DOHH2 (cell line): ENCODE measurements around the gene SULT2B1.

Experiments used
- H3F3A ChIP-seq: fragments of 200-600 bp; sonication (generic), shearing (Covaris generic); 2 replicates; pipeline ENCODE4 v1.6.0; 2016; ENCODE audit warnings: antibody characterized with exemption, mild to moderate bottlenecking; ENCODE audit not compliant: control insufficient read depth, insufficient read depth
- H3K27ac ChIP-seq: fragments of 200-600 bp; sonication (generic); 2 replicates; pipeline ENCODE4 v1.5.1; 2014; ENCODE audit warnings: low read depth, mild to moderate bottlenecking, low read length, moderate library complexity
- H3K27me3 ChIP-seq: fragments of 200-600 bp; sonication (generic); 2 replicates; pipeline ENCODE4 v1.6.1; 2014; ENCODE audit warnings: mild to moderate bottlenecking, low read length, mixed read lengths; ENCODE audit not compliant: control insufficient read depth
- H3K36me3 ChIP-seq: fragments of 200-600 bp; sonication (generic); 2 replicates; pipeline ENCODE4 v1.6.1; 2014; ENCODE audit warnings: mild to moderate bottlenecking, low read length, moderate library complexity, mixed read lengths; ENCODE audit not compliant: control insufficient read depth
- H3K4me1 ChIP-seq: fragments of 200-600 bp; sonication (generic); 2 replicates; pipeline ENCODE4 v1.6.1; 2014; ENCODE audit warnings: mild to moderate bottlenecking, low read length, mixed read lengths; ENCODE audit not compliant: control insufficient read depth
- H3K4me2 ChIP-seq: fragments of 200-600 bp; sonication (generic); 2 replicates; pipeline ENCODE4 v1.6.0; 2014; ENCODE audit warnings: mild to moderate bottlenecking, low read length, moderate library complexity
- H3K4me3 ChIP-seq: fragments of 200-600 bp; sonication (generic); 2 replicates; pipeline ENCODE4 v1.5.1; 2014; ENCODE audit warnings: mild to moderate bottlenecking, low read length, mixed read lengths
- H3K79me2 ChIP-seq: fragments of 200-600 bp; sonication (generic); 2 replicates; pipeline ENCODE4 v1.6.1; 2014; ENCODE audit warnings: mild to moderate bottlenecking, low read length, mixed read lengths; ENCODE audit not compliant: control insufficient read depth
- H3K9me2 ChIP-seq: fragments of 200-600 bp; sonication (generic); replicated peaks from 2 replicates; pipeline ENCODE4 v1.6.1; 2014; ENCODE audit warnings: mild to moderate bottlenecking, low read length, mixed read lengths; ENCODE audit not compliant: control insufficient read depth
- H3K9me3 ChIP-seq: fragments of 200-600 bp; sonication (generic); 2 replicates; pipeline ENCODE4 v1.6.1; 2014; ENCODE audit warnings: antibody characterized with exemption, low read length, mixed read lengths; ENCODE audit not compliant: control insufficient read depth, insufficient read depth
- H4K20me1 ChIP-seq: fragments of 200-600 bp; sonication (generic); 2 replicates; pipeline ENCODE4 v1.6.0; 2014; ENCODE audit warnings: low read depth, mild to moderate bottlenecking, antibody characterized with exemption, low read length, moderate library complexity; ENCODE audit not compliant: control insufficient read depth, insufficient read depth
- EZH2phosphoT487 ChIP-seq: fragments of 200-600 bp; sonication (generic); IDR thresholded peaks from 2 replicates; pipeline ENCODE4 v1.6.1; 2017; ENCODE audit warnings: borderline replicate concordance, mild to moderate bottlenecking, antibody characterized with exemption, low read length, moderate library complexity, mixed read lengths
- TF ChIP-seq, protein P1 (sequence below): fragments of 200-600 bp; sonication (generic); IDR thresholded peaks from one replicate; pipeline ENCODE4 v1.5.1; 2014; ENCODE audit warnings: antibody characterized with exemption, mild to moderate bottlenecking, low read depth, low read length; ENCODE audit not compliant: poor library complexity, severe bottlenecking

SULT2B1 gene

DNA sequence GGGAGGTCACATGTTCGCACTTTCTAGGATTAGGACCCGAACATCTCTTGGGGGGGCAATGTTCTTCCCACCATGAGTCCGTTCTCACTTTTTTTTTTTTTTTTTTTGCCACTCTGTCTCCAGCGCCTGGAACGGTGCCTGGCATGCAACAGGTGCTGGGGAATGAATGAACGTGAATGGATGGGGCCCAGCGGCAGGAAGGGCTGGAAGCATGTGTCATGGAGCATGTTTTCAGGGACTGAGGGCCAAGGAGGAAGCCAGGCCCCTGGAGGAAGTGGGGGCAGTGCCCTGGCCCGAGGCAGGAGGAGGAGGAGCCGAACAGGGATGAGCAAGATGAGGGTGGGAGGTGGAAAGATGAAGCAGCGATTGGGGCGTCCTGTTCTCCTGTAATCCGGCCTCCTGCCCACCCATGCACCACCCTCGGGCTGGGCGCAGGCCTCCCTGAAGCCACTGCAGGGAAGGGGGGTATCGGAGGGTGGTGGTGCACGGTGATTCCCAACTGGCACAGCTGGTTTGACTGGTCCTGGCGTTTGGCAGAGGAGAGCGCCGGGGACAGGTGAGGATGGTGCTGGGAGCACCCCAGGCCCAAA, 8.8 kb upstream of the SULT2B1 start:
- no peaks in the 10 kb centered on the region for H3K79me2 ChIP-seq
- no peak overlapping the region for H3K4me3 ChIP-seq
- TF ChIP-seq EZH2phosphoT487: no peak
- TF ChIP-seq, protein P1, sequence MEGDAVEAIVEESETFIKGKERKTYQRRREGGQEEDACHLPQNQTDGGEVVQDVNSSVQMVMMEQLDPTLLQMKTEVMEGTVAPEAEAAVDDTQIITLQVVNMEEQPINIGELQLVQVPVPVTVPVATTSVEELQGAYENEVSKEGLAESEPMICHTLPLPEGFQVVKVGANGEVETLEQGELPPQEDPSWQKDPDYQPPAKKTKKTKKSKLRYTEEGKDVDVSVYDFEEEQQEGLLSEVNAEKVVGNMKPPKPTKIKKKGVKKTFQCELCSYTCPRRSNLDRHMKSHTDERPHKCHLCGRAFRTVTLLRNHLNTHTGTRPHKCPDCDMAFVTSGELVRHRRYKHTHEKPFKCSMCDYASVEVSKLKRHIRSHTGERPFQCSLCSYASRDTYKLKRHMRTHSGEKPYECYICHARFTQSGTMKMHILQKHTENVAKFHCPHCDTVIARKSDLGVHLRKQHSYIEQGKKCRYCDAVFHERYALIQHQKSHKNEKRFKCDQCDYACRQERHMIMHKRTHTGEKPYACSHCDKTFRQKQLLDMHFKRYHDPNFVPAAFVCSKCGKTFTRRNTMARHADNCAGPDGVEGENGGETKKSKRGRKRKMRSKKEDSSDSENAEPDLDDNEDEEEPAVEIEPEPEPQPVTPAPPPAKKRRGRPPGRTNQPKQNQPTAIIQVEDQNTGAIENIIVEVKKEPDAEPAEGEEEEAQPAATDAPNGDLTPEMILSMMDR: no peak
- H3K9me3 ChIP-seq: no peaks in the 10 kb centered on the region
- no peak overlapping the region for H3K27ac ChIP-seq
- no peaks in the 10 kb centered on the region for H3K4me1 ChIP-seq
- no peaks in the 10 kb centered on the region for H3K9me2 ChIP-seq
- H4K20me1 ChIP-seq: no peaks in the 10 kb centered on the region
- H3K36me3 ChIP-seq: no peaks in the 10 kb centered on the region
- H3K4me2 ChIP-seq: no peak overlapping the region
- no peaks in the 10 kb centered on the region for H3F3A ChIP-seq
- no peaks in the 10 kb centered on the region for H3K27me3 ChIP-seq

DNA sequence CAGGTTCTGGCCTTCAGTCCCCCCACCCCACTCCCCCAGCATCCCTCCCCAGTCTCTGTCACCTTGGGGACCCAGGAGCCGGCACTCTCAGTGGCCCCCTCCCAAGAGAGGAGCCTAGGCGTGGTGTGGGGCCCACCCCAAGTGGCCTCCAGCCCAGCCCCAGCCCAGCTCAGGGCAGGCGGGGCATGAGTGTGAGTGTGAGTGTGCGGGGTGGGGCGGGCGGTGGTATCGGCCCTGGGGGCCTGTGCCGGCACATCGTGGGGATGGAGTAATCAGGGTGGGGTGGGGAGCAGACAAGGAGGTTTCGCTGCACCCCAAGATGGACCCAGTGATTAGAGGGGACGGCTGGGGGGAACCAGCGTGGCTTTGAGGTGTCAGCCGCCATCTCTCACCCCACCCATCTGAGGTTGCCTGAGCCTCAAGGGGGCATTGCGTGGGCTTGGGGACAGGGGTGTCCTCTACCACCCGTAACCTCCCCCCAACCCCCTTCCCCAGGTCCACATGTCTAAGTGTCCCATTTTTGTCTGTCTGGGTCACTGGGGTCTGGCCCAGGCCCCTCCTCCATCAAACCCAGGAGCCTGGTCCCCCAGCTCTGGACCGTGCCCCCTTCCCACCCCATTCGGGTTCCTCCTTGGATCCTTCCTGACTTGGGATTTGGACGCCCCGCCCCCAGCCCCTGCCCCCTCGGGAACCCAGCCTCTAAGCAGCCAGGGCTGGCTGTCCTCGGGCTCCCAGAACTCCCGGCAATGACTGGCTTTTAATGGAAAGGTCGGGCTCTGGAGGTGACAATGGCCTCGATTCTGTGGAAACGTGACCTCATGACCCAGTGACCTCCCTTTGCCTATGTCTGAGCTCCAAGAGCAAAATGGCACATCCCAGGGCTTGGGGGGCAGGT, 6.9 kb upstream of the SULT2B1 start:
- H3K9me3 ChIP-seq: no peaks in the 10 kb centered on the region
- H3K27ac ChIP-seq: no peak overlapping the region
- TF ChIP-seq, protein P1: no peak
- no peak for TF ChIP-seq EZH2phosphoT487
- no peaks in the 10 kb centered on the region for H4K20me1 ChIP-seq
- no peak overlapping the region for H3K4me3 ChIP-seq
- H3K9me2 ChIP-seq: no peaks in the 10 kb centered on the region
- H3K36me3 ChIP-seq: no peaks in the 10 kb centered on the region
- H3K27me3 ChIP-seq: peaks cover 9% of the 10 kb centered on the region
- H3K79me2 ChIP-seq: no peaks in the 10 kb centered on the region
- H3K4me1 ChIP-seq: no peaks in the 10 kb centered on the region
- H3K4me2 ChIP-seq: no peak overlapping the region
- H3F3A ChIP-seq: no peaks in the 10 kb centered on the region

DNA sequence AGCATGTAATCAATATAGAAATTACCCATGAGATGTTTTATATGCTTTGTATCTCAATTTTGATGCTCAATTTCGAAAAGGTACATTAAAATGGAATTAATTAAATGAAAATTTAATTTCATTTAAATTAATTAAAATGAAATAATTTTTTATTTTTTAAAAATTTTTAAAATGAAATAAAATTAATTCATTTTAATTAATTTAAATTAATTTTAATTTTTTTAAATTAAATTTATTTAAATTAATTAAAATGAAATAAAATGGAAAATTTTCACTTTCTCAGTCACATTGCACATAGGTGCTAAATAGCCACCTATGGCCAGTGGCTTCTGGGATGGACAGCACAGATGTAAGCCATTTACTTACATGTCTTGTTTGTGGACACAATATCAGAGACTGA, 4.2 kb upstream of the SULT2B1 start:
- Histone ChIP-seq H3K27ac (no peak overlapping the region), H3K27me3 (peaks cover 11% of the 10 kb centered on the region), H4K20me1 (no peaks in the 10 kb centered on the region), H3K9me3 (no peaks in the 10 kb centered on the region), H3K4me1 (no peaks in the 10 kb centered on the region), H3K9me2 (no peaks in the 10 kb centered on the region), H3K79me2 (no peaks in the 10 kb centered on the region), H3K4me3 (no peak overlapping the region), H3K36me3 (no peaks in the 10 kb centered on the region), H3K4me2 (no peak overlapping the region), H3F3A (no peaks in the 10 kb centered on the region)
- TF ChIP-seq EZH2phosphoT487: no peak
- TF ChIP-seq, protein P1: no peak
